ENCODE results near the gene RPL22L1. TPM values are rescaled to one million over a fixed set of nuclear protein-coding genes. Genes with fewer than 3 reads are reported as not detected.
"Not testable (repeated sequence)": the region's sequence is repeated elsewhere in the genome, so short reads cannot be mapped to it uniquely, and the experiment has no call there.

Gene RPL22L1
- total and polyA plus RNA-seq, 11 donors, result 8.6 to 97.3 (median 29.2) TPM

DNA sequence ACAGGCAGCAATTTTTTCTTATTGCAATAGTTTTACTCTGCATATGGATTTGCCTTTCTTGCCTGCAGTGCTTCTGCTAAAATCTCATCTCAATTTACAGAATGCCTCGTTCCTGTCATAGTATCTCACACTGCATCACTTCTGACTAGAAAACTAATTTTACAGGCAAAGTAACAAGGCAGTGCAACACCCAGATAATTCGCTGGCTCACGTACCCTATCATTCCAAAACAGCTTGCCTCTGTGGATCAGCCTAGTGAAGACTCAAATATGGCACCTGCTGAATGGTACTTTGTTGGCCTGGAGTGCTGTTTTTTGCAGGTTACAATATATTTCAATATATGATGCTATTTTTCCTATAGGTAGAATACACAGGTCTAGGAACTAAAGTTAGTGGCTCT lies 33.1 kb upstream of the RPL22L1 start:
- Histone ChIP-seq H3K4me3 (no peak overlapping the region), H3K27ac (no peak overlapping the region), H3K9me3 (no peaks in the 10 kb centered on the region), H3K4me1 (peaks cover 0 to 20% (median 12%) of the 10 kb centered on the region in 12 donors), H3K27me3 (no peaks in the 10 kb centered on the region), H3K36me3 (no peaks in the 10 kb centered on the region)
- intact Hi-C loops (cut with DNase I), result no loop called here
- ATAC-seq, result no peak
- TF ChIP-seq, protein P1, sequence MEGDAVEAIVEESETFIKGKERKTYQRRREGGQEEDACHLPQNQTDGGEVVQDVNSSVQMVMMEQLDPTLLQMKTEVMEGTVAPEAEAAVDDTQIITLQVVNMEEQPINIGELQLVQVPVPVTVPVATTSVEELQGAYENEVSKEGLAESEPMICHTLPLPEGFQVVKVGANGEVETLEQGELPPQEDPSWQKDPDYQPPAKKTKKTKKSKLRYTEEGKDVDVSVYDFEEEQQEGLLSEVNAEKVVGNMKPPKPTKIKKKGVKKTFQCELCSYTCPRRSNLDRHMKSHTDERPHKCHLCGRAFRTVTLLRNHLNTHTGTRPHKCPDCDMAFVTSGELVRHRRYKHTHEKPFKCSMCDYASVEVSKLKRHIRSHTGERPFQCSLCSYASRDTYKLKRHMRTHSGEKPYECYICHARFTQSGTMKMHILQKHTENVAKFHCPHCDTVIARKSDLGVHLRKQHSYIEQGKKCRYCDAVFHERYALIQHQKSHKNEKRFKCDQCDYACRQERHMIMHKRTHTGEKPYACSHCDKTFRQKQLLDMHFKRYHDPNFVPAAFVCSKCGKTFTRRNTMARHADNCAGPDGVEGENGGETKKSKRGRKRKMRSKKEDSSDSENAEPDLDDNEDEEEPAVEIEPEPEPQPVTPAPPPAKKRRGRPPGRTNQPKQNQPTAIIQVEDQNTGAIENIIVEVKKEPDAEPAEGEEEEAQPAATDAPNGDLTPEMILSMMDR (IDR thresholded peaks at IDR 0.05), result no peak
- no peak for TF ChIP-seq POLR2A (IDR thresholded peaks at IDR 0.05)
- whole genome bisulfite sequencing, 4 donors, result 95 to 97% (median 97%) methylated on average over 3 of the region's 3 CpGs
- DNase-seq, result no peak

DNA sequence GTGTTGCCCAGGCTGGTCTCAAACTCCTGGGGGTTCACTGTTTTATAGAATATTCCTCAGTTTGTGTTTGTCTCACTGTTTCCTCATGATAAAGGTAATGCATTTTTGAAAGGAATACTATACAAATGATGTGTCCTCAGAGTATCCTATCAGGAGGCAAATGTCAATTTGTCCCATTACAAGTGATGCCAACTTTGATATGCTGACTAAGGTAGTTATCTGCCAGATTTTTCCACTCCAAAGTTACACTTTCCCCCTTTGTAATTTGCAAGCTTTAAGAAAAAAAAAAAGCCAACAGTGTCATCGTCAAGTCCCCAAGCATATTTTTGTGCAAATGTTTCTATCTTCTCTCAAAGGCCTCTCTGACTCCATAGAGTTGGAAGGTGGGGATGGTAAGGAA lies 29.5 kb upstream of the RPL22L1 start:
- H3K27me3 ChIP-seq, result no peaks in the 10 kb centered on the region
- H3K4me1 ChIP-seq, result no peaks in the 10 kb centered on the region
- DNase-seq (no peak), ATAC-seq (no peak)
- no peak overlapping the region for H3K4me3 ChIP-seq
- 90 to 98% (median 96%) methylated on average over 1 of the region's 1 CpG for WGBS, 4 donors
- H3K36me3 ChIP-seq, result no peaks in the 10 kb centered on the region
- TF ChIP-seq POLR2A (IDR thresholded peaks at IDR 0.05), result no peak
- TF ChIP-seq, protein P1 (IDR thresholded peaks at IDR 0.05), result no peak
- H3K27ac ChIP-seq, result no peak overlapping the region
- intact Hi-C loops (cut with DNase I), result no loop called here
- H3K9me3 ChIP-seq, result no peaks in the 10 kb centered on the region

DNA sequence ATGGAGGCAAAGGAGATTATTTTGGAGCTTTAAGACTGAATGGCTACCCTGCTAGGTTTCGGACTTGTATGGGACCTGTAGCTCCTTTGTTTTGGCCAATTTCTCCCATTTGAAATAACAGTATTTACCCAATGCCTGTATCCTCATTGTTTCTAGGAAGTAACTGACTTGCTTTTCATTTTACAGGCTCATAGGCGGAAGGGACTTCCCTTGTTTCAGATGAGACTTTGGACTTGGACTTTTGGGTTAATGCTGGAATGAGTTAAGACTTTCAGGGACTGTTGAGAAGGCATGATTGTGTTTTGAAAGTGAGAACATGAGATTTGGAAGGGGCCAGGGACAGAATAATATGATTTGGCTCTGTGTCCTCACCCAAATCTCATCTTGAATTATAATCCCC lies 28.0 kb upstream of the RPL22L1 start:
- H3K9me3 ChIP-seq, result no peaks in the 10 kb centered on the region
- ATAC-seq, result no peak
- no peak overlapping the region for H3K4me3 ChIP-seq
- H3K27ac ChIP-seq, result no peak overlapping the region
- WGBS, 4 donors, result 88 to 98% (median 96%) methylated on average over 2 of the region's 2 CpGs
- peaks cover 0 to 5% (median 0%) of the 10 kb centered on the region in 9 donors for H3K36me3 ChIP-seq
- TF ChIP-seq, protein P1 (IDR thresholded peaks at IDR 0.05), result no peak
- no peak for TF ChIP-seq POLR2A (IDR thresholded peaks at IDR 0.05)
- DNase-seq, result no peak
- no peaks in the 10 kb centered on the region for H3K4me1 ChIP-seq
- intact Hi-C loops (cut with DNase I), result no loop called here
- no peaks in the 10 kb centered on the region for H3K27me3 ChIP-seq

DNA sequence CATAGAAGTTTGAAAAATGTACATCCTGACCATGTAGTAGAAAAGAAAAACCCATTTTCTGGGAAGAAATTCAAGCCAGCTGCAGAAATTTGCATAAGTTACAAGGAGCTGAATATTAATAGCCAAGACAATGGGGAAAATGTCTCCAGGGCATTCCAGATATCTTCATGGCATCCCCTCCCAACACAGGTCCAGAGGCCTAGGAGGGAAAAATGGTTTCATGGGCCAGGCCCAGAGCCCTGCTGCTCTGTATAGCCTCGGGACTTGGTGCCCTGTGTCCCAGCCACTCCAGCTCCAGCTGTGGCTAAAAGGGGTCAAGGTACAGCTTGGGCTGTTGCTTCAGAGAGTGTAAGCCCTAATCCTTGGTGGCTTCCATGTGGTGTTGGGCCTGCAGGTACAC lies 27.2 kb upstream of the RPL22L1 start:
- 86 to 100% (median 95%) methylated on average over 1 of the region's 1 CpG; no CpG with 5 or more reads in 1 of the 4 donors for WGBS, 4 donors

DNA sequence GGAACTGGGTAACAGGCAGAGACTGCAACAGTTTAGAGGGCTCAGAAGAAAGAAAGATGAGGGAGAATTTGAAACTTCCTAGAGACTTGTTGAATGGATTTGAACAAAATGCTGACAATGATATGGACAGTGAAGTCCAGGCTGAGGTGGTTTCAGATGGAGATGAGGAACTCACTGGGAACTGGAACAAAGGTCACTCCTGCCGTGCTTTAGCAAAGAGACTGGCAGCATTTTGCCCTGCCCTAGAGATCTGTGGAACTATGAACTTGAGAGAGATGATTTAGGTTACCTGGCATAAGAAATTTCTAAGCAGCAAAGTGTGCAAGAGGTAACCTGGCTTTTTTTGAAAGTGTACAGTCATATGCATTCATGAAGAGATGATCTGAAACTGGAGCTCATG lies 26.8 kb upstream of the RPL22L1 start:
- WGBS, 4 donors, result 63 to 84% (median 65%) methylated on average over 1 of the region's 1 CpG
- Histone ChIP-seq H3K27ac (no peak overlapping the region), H3K9me3 (no peaks in the 10 kb centered on the region), H3K36me3 (peaks cover 0 to 10% (median 0%) of the 10 kb centered on the region in 9 donors), H3K27me3 (no peaks in the 10 kb centered on the region), H3K4me3 (no peak overlapping the region), H3K4me1 (no peaks in the 10 kb centered on the region)
- intact Hi-C loops (cut with DNase I), result no loop called here
- TF ChIP-seq, protein P1 (IDR thresholded peaks at IDR 0.05), result no peak
- no peak for TF ChIP-seq POLR2A (IDR thresholded peaks at IDR 0.05)
- ATAC-seq (no peak), DNase-seq (no peak)

More for the DNA sequence above, 27.2 kb upstream of the RPL22L1 start:
- peaks cover 0 to 10% (median 0%) of the 10 kb centered on the region in 9 donors for H3K36me3 ChIP-seq
- H3K27ac ChIP-seq; H3K27me3 ChIP-seq; H3K4me1 ChIP-seq; ATAC-seq; H3K9me3 ChIP-seq; H3K4me3 ChIP-seq; DNase-seq; intact Hi-C loops (cut with DNase I): not testable (repeated sequence)

DNA sequence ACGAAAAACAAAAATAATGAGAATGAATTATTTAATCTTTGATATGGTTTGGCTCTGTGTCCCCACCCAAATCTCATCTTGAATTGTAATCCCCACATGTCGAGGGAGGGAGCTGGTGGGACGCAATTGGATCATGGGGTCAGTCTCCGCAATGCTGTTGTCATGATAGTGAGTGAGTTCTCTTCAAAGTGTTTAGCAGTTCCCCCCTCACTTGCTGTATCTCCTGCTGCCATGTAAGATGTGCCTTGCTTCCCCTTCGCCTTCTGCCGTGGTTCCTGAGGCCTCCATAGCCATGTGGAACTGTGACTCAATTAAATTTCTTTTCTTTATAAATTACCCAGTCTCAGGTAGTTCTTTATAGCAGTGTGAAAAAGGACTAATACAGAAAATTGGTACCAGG lies 26.3 kb upstream of the RPL22L1 start:
- H3K9me3 ChIP-seq; ATAC-seq; H3K4me3 ChIP-seq; H3K27ac ChIP-seq; H3K27me3 ChIP-seq; H3K4me1 ChIP-seq; intact Hi-C loops (cut with DNase I); DNase-seq: not testable (repeated sequence)
- 88 to 98% (median 93%) methylated on average over 6 of the region's 6 CpGs for WGBS, 4 donors
- H3K36me3 ChIP-seq, result peaks cover 0 to 10% (median 2%) of the 10 kb centered on the region in 9 donors

Data from heart left ventricle (tissue), 16 donors.